Measurements from ENCODE around the gene EIF1B.

DNA sequence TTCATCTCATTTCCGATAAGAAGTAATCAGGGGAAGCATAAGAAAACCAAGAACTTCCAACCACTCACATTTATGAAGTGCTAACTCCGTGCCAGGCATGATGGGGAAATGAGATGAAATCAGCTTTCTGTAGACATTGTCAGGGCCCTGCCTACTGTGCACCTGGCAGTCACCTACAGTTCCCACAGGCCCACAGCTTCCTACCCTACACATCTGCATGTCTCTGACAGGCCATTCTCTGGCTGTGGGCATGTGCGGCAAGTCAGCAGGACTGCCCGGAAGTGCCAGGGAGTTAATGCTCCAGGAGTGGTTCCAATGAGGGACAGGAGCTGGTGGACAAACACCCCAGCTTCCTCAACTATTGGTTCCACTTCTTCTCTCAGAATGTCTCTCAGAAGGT is 24.3 kb downstream of the EIF1B start:
- TF ChIP-seq, protein P1, sequence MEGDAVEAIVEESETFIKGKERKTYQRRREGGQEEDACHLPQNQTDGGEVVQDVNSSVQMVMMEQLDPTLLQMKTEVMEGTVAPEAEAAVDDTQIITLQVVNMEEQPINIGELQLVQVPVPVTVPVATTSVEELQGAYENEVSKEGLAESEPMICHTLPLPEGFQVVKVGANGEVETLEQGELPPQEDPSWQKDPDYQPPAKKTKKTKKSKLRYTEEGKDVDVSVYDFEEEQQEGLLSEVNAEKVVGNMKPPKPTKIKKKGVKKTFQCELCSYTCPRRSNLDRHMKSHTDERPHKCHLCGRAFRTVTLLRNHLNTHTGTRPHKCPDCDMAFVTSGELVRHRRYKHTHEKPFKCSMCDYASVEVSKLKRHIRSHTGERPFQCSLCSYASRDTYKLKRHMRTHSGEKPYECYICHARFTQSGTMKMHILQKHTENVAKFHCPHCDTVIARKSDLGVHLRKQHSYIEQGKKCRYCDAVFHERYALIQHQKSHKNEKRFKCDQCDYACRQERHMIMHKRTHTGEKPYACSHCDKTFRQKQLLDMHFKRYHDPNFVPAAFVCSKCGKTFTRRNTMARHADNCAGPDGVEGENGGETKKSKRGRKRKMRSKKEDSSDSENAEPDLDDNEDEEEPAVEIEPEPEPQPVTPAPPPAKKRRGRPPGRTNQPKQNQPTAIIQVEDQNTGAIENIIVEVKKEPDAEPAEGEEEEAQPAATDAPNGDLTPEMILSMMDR (optimal IDR thresholded peaks at IDR 0.05 in 1 of 3, IDR thresholded peaks at IDR 0.05 in 1 of 3, conservative IDR thresholded peaks at IDR 0.05 in 1 of 3; ENCODE audit: extremely low read depth in 1 of 3, insufficient read depth in 2 of 3, low read length in 3 of 3) = no peak
- TF ChIP-seq EZH2 (IDR thresholded peaks at IDR 0.05; ENCODE audit: low read length) = no peak
